ENCODE results near the gene CD70. TPM values are rescaled to one million over a fixed set of nuclear protein-coding genes. Genes with fewer than 3 reads are reported as not detected.
"Not testable (repeated sequence)": the region's sequence is repeated elsewhere in the genome, so short reads cannot be mapped to it uniquely, and the experiment has no call there.

Gene CD70
- total RNA-seq, 2 donors from 2014 or later: not detected

GRCh38 chr19:6571167-6571566, 19.8 kb downstream of the CD70 start:
- no peak overlapping the region for H3K4me3 ChIP-seq
- TF ChIP-seq CTCF (IDR thresholded peaks at IDR 0.05): no peak
- no peak for ATAC-seq (ENCODE audit: insufficient number of reproducible peaks, low FRiP score, low read depth)

GRCh38 chr19:6570764-6571163, 20.2 kb downstream of the CD70 start:
- Histone ChIP-seq H3K9me3 (peaks cover 6% of the 10 kb centered on the region), H3K27ac (no peak overlapping the region), H3K27me3 (replicated peaks; ENCODE audit: insufficient read depth) (no peaks in the 10 kb centered on the region), H3K4me1 (ENCODE audit: control insufficient read depth in 1 of 2, low read depth in 2 of 2) (no peaks in the 10 kb centered on the region), H3K4me3 (no peak overlapping the region), H3K36me3 (no peaks in the 10 kb centered on the region)
- DNase-seq (ENCODE audit: low spot score): no peak
- ATAC-seq (ENCODE audit: insufficient number of reproducible peaks, low FRiP score, low read depth): no peak
- TF ChIP-seq CTCF (IDR thresholded peaks at IDR 0.05): no peak

More at GRCh38 chr19:6571167-6571566, 19.8 kb downstream of the CD70 start:
- Histone ChIP-seq H3K9me3 (peaks cover 6% of the 10 kb centered on the region), H3K27ac (no peak overlapping the region), H3K27me3 (replicated peaks; ENCODE audit: insufficient read depth) (no peaks in the 10 kb centered on the region), H3K36me3 (no peaks in the 10 kb centered on the region), H3K4me1 (ENCODE audit: control insufficient read depth in 1 of 2, low read depth in 2 of 2) (no peaks in the 10 kb centered on the region)
- DNase-seq (ENCODE audit: low spot score): no peak

- Histone ChIP-seq H3K4me3 (no peak overlapping the region), H3K4me1 (ENCODE audit: control insufficient read depth in 1 of 2, low read depth in 2 of 2) (no peaks in the 10 kb centered on the region), H3K27me3 (replicated peaks; ENCODE audit: insufficient read depth) (no peaks in the 10 kb centered on the region), H3K9me3 (peaks cover 6% of the 10 kb centered on the region), H3K36me3 (no peaks in the 10 kb centered on the region), H3K27ac (no peak overlapping the region)
- TF ChIP-seq CTCF (IDR thresholded peaks at IDR 0.05): no peak
- DNase-seq (ENCODE audit: low spot score) (no peak), ATAC-seq (ENCODE audit: insufficient number of reproducible peaks, low FRiP score, low read depth) (no peak)
These were observed 22.1 kb downstream of the CD70 start for GRCh38 chr19:6568816-6569215.

GRCh38 chr19:6568010-6568526, 22.9 kb downstream of the CD70 start:
- no peaks in the 10 kb centered on the region for H3K4me1 ChIP-seq (ENCODE audit: control insufficient read depth in 1 of 2, low read depth in 2 of 2)

GRCh38 chr19:6566727-6567126, 24.2 kb downstream of the CD70 start:
- H3K27ac ChIP-seq; H3K27me3 ChIP-seq (replicated peaks; ENCODE audit: insufficient read depth); H3K4me1 ChIP-seq (ENCODE audit: control insufficient read depth in 1 of 2, low read depth in 2 of 2); H3K4me3 ChIP-seq; DNase-seq (ENCODE audit: low spot score); H3K9me3 ChIP-seq; H3K36me3 ChIP-seq; ATAC-seq (ENCODE audit: insufficient number of reproducible peaks, low FRiP score, low read depth): not testable (repeated sequence)

More at GRCh38 chr19:6568010-6568526, 22.9 kb downstream of the CD70 start:
- no peak overlapping the region for H3K4me3 ChIP-seq
- H3K9me3 ChIP-seq: peaks cover 6% of the 10 kb centered on the region
- no peak for TF ChIP-seq CTCF (IDR thresholded peaks at IDR 0.05)
- H3K27me3 ChIP-seq (replicated peaks; ENCODE audit: insufficient read depth): no peaks in the 10 kb centered on the region
- H3K27ac ChIP-seq: no peak overlapping the region
- DNase-seq (ENCODE audit: low spot score) (no peak), ATAC-seq (ENCODE audit: insufficient number of reproducible peaks, low FRiP score, low read depth) (no peak)
- no peaks in the 10 kb centered on the region for H3K36me3 ChIP-seq

- no peaks in the 10 kb centered on the region for H3K27me3 ChIP-seq (replicated peaks; ENCODE audit: insufficient read depth)
- no peak for DNase-seq (ENCODE audit: low spot score)
- no peaks in the 10 kb centered on the region for H3K4me1 ChIP-seq (ENCODE audit: control insufficient read depth in 1 of 2, low read depth in 2 of 2)
- no peak for TF ChIP-seq CTCF (IDR thresholded peaks at IDR 0.05)
- no peak for ATAC-seq (ENCODE audit: insufficient number of reproducible peaks, low FRiP score, low read depth)
- no peaks in the 10 kb centered on the region for H3K36me3 ChIP-seq
- no peak overlapping the region for H3K4me3 ChIP-seq
- H3K9me3 ChIP-seq: no peaks in the 10 kb centered on the region
- no peak overlapping the region for H3K27ac ChIP-seq
These were observed 26.6 kb downstream of the CD70 start for GRCh38 chr19:6564393-6564792.

GRCh38 chr19:6562437-6562836, 28.5 kb downstream of the CD70 start:
- H3K9me3 ChIP-seq; H3K27me3 ChIP-seq (replicated peaks; ENCODE audit: insufficient read depth); DNase-seq (ENCODE audit: low spot score); H3K27ac ChIP-seq; H3K4me3 ChIP-seq; ATAC-seq (ENCODE audit: insufficient number of reproducible peaks, low FRiP score, low read depth); H3K4me1 ChIP-seq (ENCODE audit: control insufficient read depth in 1 of 2, low read depth in 2 of 2); H3K36me3 ChIP-seq: not testable (repeated sequence)
